HCT116 (cell line): ENCODE results near the gene MRPL11. TPM values are rescaled to one million over a fixed set of nuclear protein-coding genes. Genes with fewer than 3 reads are reported as not detected.
A peak's percentile ranks its signal among the peaks of the same experiment; 100 is the strongest.

ENCODE experiments used
- ATAC-seq: fragments of 200-7000 bp; cut with Tn5 transposase; 2 replicates; pipeline ENCODE4 v1.9.1; 2020; ENCODE audit warnings: mild to moderate bottlenecking, moderate library complexity
- BruUV-seq: library from RNA; stranded (reverse); fragments of 400-500 nt; replicated peaks from 2 replicates; lab custom pipeline; 2021; lab: Mats Ljungman, UMichigan
- CTCF ChIA-PET: fragments of 300-600 bp; sonication (Branson Sonifier 250); formaldehyde crosslinking; loops from one replicate; lab custom pipeline; 2021; ENCODE audit warnings: antibody characterized with exemption; lab: Charles Lee
- POLR2A ChIA-PET: fragments of 300-600, 350-600 bp; sonication (Branson Sonifier 250); formaldehyde crosslinking; loops from one replicate; lab custom pipeline; 2021; ENCODE audit warnings: antibody characterized with exemption; lab: Charles Lee
- RAD21 ChIA-PET, 2 experiments: fragments of 300-600 bp; sonication (Branson Sonifier 250); formaldehyde crosslinking; loops; one replicate each; lab custom pipeline; 2023; ENCODE audit warnings: low total read pairs in 2 of 2; ENCODE audit not compliant: uncharacterized antibody in 2 of 2, unreplicated experiment in 2 of 2, low non-redundant PET in 1 of 2; lab: Charles Lee
- DNase-seq: peaks from one replicate; pipeline ENCODE4 v3.0.0-alpha.2; 2010; ENCODE audit warnings: low read depth, low spot score
- H2AFZ ChIP-seq: fragments of 200-600 bp; shearing (Covaris generic), sonication (generic); 2 replicates; pipeline ENCODE4 v1.6.1; 2017; ENCODE audit warnings: low read depth, mixed run types, mixed read lengths, antibody characterized with exemption, low read length; ENCODE audit not compliant: poor library complexity, severe bottlenecking
- H3K27ac ChIP-seq: 2 replicates; pipeline ENCODE4 v1.5.1; 2012; ENCODE audit warnings: low read depth, low read length
- H3K27me3 ChIP-seq: fragments of 200-600 bp; sonication (generic); 2 replicates; pipeline ENCODE4 v1.6.1; 2016; ENCODE audit warnings: mixed run types, low read length, mixed read lengths; ENCODE audit not compliant: insufficient read depth
- H3K36me3 ChIP-seq, 2 experiments: fragments of 200-500 bp in 1 of 2; fragments of 200-600 bp in 1 of 2; sonication (Bioruptor generic) in 1 of 2; sonication (generic) in 1 of 2; 2 replicates each; pipeline versions ENCODE4 v1.5.1 to v1.6.1; 2014 to 2016; ENCODE audit warnings: low read length in 2 of 2, inconsistent platforms in 1 of 2, mixed read lengths in 1 of 2, mixed run types in 1 of 2; ENCODE audit not compliant: insufficient read depth in 2 of 2, control insufficient read depth in 1 of 2
- H3K4me1 ChIP-seq, 2 experiments: fragments of 200-600 bp in 1 of 2; sonication (generic) in 1 of 2; 2 replicates each; pipeline versions ENCODE4 v1.5.1 to v1.6.1; 2012 to 2017; ENCODE audit warnings: low read length in 2 of 2, inconsistent platforms in 1 of 2, mild to moderate bottlenecking in 1 of 2, mixed read lengths in 1 of 2, mixed run types in 1 of 2, moderate library complexity in 1 of 2; ENCODE audit not compliant: insufficient read depth in 2 of 2, control insufficient read depth in 1 of 2
- H3K4me2 ChIP-seq: fragments of 200-600 bp; sonication (generic); 2 replicates; pipeline ENCODE4 v1.6.1; 2017; ENCODE audit warnings: mixed run types, low read length, mixed read lengths
- H3K4me3 ChIP-seq, 2 experiments: fragments of 200-600 bp in 1 of 2; sonication (generic) in 1 of 2; replicated peaks in 1 of 2; 2 replicates each; pipeline ENCODE4 v1.5.1; 2011 to 2016; ENCODE audit warnings: low read length in 2 of 2, control low read depth in 1 of 2, low read depth in 1 of 2, mild to moderate bottlenecking in 1 of 2, mixed read lengths in 1 of 2, mixed run types in 1 of 2
- H3K79me2 ChIP-seq: fragments of 200-600 bp; sonication (generic); 2 replicates; pipeline ENCODE4 v1.6.1; 2017; ENCODE audit warnings: mild to moderate bottlenecking, mixed run types, low read length, moderate library complexity, mixed read lengths; ENCODE audit not compliant: insufficient read depth
- H3K9ac ChIP-seq: fragments of 200-600 bp; sonication (generic); 2 replicates; pipeline ENCODE4 v1.6.1; 2016; ENCODE audit warnings: low read length, mixed read lengths
- H3K9me2 ChIP-seq: fragments of 200-600 bp; sonication (generic), shearing (Covaris generic); 2 replicates; pipeline ENCODE4 v1.6.1; 2017; ENCODE audit warnings: mixed run types, mild to moderate bottlenecking, moderate library complexity; ENCODE audit not compliant: insufficient read depth
- H3K9me3 ChIP-seq, 2 experiments: fragments of 200-500 bp in 1 of 2; fragments of 200-600 bp in 1 of 2; sonication (Bioruptor generic) in 1 of 2; sonication (generic) in 1 of 2; 2 replicates each; pipeline ENCODE4 v1.6.1; 2014 to 2017; ENCODE audit warnings: low read length in 2 of 2, mixed read lengths in 2 of 2, inconsistent platforms in 1 of 2, low read depth in 1 of 2, mild to moderate bottlenecking in 1 of 2, mixed run types in 1 of 2, moderate library complexity in 1 of 2; ENCODE audit not compliant: control insufficient read depth in 1 of 2, insufficient read depth in 1 of 2
- H4K20me1 ChIP-seq: fragments of 200-600 bp; sonication (generic), shearing (Covaris generic); 2 replicates; pipeline ENCODE4 v1.6.1; 2017; ENCODE audit warnings: mixed run types, mild to moderate bottlenecking, moderate library complexity; ENCODE audit not compliant: insufficient read depth
- TCF7L2 ChIP-seq: IDR thresholded peaks from 2 replicates; pipeline ENCODE4 v1.7.0; 2011; ENCODE audit warnings: borderline replicate concordance, inconsistent platforms; ENCODE audit not compliant: insufficient read depth, insufficient read length; ENCODE audit errors: extremely low read depth
- YY1 ChIP-seq: IDR thresholded peaks from 2 replicates; pipeline ENCODE4 v1.6.1; 2011; ENCODE audit warnings: low read length, low read depth, moderate library complexity, mild to moderate bottlenecking; ENCODE audit not compliant: insufficient replicate concordance; ENCODE audit errors: extremely low read depth
- ZBTB33 ChIP-seq: IDR thresholded peaks from 2 replicates; pipeline ENCODE4 v1.6.1; 2011; ENCODE audit warnings: mild to moderate bottlenecking, low read length, moderate library complexity; ENCODE audit not compliant: insufficient replicate concordance; ENCODE audit errors: extremely low read depth
- intact Hi-C: fragments of 100-400 bp; cut with micrococcal nuclease; formaldehyde crosslinking; loops from 2 replicates; pipeline ENCODE4 v1.10.0; 2022
- total RNA-seq: library from RNA; stranded (reverse); gene quantifications from one replicate; pipeline ENCODE4 v1.2.1, GENCODE V29; 2021; ENCODE audit not compliant: unreplicated experiment

Gene MRPL11
- total RNA-seq, 1 experiment from 2014 or later, result 126 TPM

DNA sequence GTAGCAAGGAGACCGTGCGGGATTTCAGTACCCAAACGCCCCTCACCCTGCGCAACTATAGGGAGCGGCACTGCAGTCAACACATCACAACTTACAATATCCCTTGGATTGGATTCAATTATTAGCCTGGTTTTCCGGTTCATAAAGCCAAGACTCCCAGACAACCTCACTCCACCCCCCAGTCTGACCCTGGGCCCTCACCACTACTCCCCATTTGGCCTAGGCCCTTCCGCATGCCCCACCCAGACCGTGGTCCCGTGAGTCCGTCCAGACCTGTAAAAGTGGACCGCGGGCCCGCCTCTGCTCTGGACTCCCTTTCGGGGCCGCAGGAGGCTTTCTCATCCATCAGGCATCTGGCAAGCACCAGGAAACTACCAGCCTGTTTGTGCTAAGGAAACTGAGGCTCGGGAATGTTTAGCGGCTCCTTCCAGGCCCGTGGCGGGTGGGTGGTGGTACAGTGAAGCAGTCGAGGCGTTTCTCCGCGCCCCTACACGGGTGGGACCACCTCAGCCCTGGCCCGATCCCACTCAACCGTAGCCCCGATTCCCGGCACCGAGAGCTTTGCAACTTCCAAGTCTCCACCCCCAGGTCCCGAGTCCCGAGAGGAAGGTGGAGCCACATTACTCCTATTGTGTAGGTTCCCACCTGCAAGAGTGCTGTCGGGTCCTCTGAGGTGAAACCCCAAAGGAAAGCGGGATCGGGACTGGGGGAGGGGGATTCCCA is 40.9 kb upstream of the MRPL11 start:
- peak overlapping the region; percentile 86 to 88 for H3K4me3 ChIP-seq
- ChIA-PET POLR2A (interaction anchor here (0.5 to 2.9 kb wide), 14 partner anchors 10 to 403 kb away, joined by 3 to 17 read pairs (median 4); partner anchors contain the start of genes BBS1, MRPL11, PELI3 and RBM14), RAD21 (interaction anchor here (0.9 to 1.0 kb wide), 2 partner anchors 41 to 199 kb away, joined by 4 to 5 read pairs; partner anchors contain the start of gene MRPL11 (in 1 of the 2)), CTCF (interaction anchor here (0.5 to 1.5 kb wide), 14 partner anchors 10 to 199 kb away, joined by 3 to 16 read pairs (median 5); partner anchors contain the start of genes MRPL11, PELI3 and RBM4B)
- peak overlapping the region; percentile 79 for H3K27ac ChIP-seq
- H3K9me3 ChIP-seq, result no peaks in the 10 kb centered on the region
- intact Hi-C loops, result loop anchor here (1.0 kb wide), 3 partner anchors 13 to 199 kb away; partner anchors contain the start of gene PELI3
- 0 out of 4 replicates have a peak, but pooled peaks cover 0 to 3% of the 10 kb centered on the region in 2 experiments for H3K36me3 ChIP-seq
- peak overlapping the region; percentile 95 for H3K9ac ChIP-seq
- BruUV-seq, result TSS peak; percentile 81
- peaks cover 6% of the 10 kb centered on the region; the same call in 1 of the 2 replicates for H3K79me2 ChIP-seq
- ATAC-seq (peak; percentile 65), DNase-seq (no peak)
- TF ChIP-seq TCF7L2 (no peak), YY1 (no peak), ZBTB33 (no peak)
- peak overlapping the region; percentile 89 for H3K4me2 ChIP-seq
- H3K9me2 ChIP-seq, result no peaks in the 10 kb centered on the region
- H4K20me1 ChIP-seq, result no peaks in the 10 kb centered on the region
- H3K27me3 ChIP-seq, result no peaks in the 10 kb centered on the region
- peaks cover 8 to 17% of the 10 kb centered on the region in 2 experiments; a peak in 1 of 4 replicates for H3K4me1 ChIP-seq
- H2AFZ ChIP-seq, result no peak overlapping the region
